HG02885 (cell line): ENCODE data around the gene PIM3.

Experiments used
- ATAC-seq: cut with Tn5 transposase; IDR thresholded peaks from one replicate; pipeline ENCODE4 v1.9.1; 2021; ENCODE audit warnings: mild to moderate bottlenecking; ENCODE audit not compliant: unreplicated experiment, poor library complexity

PIM3 gene

GRCh38 chr22:49965091-49966040, 4.8 kb downstream of the PIM3 start:
- no peak for ATAC-seq

- ATAC-seq, result no peak
Measured at GRCh38 chr22:49966041-49966773, 5.6 kb downstream of the PIM3 start.

DNA sequence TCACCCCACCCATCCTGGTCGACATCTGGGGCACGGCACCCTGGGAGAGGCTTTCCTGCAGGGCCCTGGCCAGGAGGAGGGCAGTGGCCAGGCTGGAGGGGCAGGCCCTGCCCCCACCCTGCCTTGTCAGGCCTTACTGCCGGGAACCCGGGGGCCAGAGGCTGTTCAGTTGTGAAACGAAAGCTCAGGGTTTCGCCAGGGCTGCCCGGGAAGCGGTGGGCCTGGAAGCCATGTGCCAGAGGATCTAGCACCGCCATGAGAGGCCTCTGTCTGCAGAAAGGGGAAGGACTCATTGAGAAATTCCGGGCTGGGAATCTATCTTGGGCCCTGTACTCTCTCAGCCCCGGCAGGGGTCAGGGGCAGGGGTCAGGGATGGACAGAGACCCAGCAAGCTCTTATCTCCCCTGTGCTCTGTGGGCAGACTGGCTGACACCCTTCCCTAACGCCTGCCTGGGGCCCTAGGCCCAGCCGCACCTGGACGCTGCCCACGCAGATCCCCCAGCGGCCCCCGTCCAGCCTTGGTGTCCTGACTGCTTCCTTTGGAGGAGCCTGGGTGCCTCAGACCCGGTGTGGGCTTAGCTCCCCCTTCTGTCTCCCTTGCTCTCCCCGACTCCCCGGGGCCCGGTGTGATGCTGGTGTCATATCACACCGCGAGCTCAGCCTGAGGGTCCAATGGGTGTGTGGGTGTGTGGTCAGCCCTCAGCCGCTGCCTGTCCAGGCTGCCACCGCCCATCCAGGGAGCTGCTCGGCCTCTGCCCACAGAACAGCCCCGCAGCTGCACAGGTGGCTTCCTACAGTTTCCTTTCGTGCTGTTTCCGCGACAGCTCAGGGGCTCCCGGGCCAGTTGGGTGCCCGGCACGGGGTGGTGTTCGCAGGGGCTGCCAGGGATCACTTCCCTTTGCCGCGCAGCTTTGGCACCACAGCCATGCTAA, 6.5 kb downstream of the PIM3 start:
- ATAC-seq, result no peak

GRCh38 chr22:49967706-49968208, 7.2 kb downstream of the PIM3 start:
- ATAC-seq, result no peak

GRCh38 chr22:49968313-49968830, 7.8 kb downstream of the PIM3 start:
- no peak for ATAC-seq

DNA sequence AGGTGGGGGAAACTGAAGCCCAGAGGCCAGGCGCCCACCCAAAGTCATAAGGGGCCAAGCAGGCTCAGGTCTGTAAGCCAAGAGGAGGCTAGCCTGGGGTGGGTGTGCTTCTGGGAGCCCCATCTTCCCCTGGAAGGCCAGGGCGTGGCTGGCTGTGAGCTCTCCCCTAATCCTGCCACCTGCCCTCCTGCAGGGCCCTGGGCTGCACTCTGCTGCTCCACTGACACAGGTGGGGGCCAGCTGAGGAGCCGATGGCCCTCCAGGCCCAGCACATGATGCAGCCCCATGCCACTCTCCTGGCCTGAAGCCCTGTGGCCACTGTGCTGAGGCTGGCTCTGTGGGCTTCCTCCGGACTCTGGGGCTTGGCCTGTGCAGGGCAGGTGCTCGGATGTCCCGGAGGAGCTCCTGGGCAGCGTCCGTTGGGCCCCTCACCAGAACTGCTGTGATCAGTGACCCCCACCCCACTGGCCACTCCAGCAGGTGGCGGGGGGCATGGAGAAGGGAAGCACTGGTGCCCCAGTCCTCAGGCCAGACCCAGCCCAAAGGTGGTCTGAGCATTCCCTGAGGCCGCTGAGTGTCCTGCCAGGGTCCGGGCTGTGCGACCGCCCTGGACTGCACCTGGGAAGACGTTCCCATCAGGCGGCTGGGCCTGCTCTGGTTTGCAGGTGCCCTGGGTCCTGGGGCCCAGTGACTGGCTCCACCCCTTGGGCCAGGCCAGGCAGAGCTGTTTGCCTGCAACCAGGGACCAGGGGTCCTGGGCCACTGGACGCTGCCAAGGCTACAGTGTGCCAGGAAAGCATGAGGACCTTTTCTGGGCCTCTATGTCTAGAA, 8.5 kb downstream of the PIM3 start:
- no peak for ATAC-seq

DNA sequence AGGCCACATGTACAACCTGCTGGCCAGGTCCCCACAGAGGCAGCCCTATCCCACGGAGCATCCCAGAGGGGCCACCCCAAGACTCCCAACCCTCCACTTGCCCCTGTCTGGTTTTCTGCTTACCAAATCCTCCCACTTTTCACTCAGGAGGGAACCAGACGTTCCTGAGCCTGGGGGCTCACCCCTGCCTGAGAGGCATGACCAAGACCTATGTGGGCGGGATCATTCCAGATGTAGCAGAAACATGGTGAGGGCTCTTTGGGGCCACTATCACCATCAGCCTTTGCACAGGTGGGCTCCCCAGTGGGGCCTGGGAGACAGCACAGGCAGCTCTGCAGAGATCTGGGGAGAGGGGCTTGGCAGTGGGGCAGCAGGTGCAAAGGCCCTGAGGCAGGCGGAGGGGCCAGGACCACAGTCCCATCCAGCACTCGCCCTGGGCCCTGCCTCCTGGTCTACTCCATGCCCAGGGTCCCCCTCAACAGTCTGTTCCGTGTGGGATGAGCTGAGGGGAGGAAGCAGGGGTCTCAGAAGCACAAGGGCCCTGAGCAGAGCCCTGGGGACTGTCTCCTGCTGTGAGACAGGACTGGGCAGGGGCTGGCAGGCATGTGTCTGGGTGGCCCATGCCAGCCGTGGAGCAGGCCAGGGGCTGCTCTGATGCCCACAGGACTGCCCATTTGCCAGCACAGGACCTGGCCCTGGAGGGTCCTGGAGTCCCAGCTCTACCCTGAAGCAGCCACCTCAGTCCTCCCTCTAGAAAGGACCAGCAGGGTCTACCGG, 9.4 kb downstream of the PIM3 start:
- ATAC-seq, result no peak

GRCh38 chr22:49970528-49971231, 10.1 kb downstream of the PIM3 start:
- ATAC-seq, result peak; percentile 63

DNA sequence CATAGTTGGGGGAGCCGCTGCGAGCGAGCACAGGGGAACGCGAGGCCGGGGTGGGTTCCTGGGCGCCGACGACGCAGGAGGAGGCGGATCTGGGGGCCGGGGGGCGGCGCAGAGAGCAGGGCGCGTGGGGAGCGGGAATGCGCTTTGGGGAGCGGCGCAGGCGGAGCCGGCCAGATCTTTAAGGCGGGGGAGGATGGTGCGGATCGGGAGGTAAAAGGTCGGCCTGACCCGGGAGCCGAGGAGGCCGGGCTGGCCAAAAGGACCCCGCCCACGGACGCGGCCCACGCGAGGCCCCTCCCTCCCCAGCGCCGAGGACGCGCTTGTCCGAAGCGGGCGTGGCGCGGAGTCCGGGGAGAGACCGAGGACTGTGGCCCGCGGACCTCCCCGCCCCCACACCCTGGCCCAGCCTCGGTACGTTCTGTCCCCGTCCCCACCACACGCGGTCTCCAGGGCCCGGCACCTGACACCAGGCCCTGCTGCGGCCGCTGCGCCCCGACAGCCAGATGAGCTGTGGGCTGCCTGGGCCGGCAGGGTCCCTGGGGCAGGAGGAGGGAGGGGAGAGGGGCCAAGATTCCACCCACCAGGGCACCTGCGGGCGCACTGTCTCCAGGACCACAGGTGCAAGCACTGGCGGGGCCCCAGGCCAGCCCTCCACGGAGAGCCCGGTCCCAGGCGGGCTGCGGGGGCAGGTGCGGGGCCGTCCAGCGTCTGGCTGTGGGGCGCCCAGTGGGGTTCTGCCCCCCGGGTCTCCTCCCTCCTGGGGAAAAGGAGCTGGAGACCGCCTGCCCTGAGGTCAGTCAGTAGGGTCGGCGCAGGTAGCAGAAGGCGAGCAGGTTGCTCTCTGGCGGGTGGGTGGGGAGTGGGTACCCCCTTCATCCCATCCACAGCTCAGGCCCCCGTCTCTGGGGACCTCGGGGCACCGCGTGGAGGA, 10.9 kb downstream of the PIM3 start:
- peak; percentile 33 for ATAC-seq

- ATAC-seq, result no peak
Measured at GRCh38 chr22:49972163-49973017, 11.8 kb downstream of the PIM3 start.

DNA sequence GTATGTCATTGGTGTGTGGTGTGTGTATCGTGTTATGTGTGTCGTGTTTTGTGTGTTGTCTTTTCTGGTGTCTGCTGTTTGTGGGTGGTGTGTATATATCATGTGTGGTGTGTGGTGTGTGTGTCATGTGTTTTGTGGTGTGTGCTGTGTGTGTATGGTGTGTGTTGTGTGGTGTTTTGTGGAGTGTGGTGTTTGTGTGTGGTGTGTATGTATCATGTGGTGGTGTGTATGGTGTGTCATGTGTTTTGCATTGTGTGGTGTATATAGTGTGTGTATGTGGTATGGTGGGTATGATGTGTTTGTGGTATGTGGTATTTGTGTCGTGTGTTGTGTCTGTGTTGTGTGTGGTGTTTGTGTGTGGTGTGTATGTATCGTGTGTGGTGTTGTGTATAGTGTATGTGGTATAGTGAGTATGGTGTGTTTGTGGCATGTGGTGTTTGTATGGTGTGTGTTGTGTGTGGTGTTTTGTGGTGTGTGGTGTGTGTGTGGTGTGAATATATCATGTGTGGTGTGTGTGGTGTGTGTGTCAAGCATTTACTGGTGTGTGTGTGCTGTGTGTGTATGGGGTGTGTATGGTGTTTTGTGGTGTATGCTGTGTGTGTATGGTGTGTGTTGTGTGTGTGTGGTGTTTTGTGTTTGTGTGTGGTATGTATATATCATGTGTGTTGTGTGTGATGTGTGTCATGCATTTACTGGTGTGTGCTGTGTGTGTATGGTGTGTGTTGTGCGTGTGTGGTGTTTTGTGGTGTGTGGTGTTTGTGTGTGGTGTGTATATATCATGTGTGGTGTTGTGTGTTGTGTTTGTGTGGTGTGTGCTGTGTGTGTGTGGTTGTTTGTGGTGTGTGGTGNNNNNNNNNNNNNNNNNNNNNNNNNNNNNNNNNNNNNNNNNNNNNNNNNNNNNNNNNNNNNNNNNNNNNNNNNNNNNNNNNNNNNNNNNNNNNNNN, 12.7 kb downstream of the PIM3 start:
- ATAC-seq, result no peak

DNA sequence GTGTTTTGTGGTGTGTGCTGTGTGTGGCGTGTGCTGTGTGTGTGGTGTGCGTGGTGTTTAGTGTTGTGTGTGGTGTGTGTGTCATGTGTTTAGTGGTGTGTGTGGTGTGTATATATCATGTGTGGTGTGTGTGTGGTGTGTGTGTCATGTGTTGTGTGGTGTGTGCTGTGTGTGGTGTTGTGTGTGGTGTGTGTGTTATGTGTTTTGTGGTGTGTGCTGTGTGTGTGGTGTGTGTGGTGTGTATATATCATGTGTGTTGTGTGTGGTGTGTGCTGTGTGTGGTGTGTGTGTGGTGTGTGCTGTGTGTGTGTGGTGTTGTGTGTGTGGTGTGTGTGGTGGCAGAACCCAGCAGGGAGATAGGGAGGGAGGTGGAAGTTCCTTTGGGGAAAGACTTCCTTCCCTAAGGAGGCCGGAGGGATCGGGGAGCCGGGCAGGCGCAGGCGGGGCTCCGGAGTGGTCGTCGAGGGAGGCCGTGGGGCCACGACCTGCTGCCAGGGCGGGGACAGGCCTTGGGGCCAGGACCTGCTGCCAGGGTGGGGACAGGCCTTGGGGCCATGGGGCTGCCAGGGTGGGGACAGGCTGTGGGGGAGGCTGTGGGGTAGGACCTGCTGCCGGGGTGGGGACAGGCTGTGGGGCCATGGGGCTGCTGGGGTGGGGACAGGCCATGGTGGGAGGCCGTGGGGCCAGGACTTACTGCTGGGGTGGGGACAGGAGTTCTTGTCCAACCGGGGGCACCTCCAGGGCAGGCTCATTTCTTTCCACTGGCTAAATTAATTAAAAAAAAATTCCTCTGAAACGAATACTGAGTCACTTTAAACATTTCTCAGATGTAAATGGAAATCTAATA, 15.2 kb downstream of the PIM3 start:
- ATAC-seq, result no peak

DNA sequence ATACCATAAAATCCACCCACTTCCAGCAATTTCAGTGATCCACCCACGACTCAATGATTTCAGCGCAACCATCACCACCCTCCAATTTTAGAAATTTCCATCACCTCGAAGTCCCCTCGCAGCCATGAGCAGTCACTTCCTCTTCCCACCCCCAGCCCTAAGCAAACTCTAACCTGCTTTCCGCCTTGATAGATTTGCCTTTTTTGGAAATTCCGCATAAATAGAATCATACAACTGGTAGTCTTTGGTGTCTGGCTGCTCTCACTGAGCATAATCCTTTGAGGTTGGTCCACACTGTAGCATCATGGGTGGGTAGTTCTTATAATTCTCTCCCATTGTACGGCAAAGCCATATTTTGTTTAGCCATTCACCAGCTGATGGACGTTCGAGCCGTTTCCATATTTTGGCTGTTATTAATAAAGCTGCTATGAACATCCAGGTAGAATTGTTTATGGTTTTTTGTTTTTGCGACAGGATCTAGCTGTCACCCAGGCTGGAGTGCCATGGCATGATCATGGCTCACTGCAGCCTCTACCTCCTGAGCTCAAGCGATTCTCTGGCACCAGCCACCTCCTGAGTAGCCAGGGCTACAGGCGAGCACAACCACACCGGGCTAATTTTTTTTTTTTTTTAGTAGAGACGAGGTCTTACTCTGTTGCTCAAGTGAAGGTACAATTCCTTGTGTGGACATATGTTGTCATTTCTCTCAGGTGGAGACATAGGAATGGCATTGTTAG, 16.0 kb downstream of the PIM3 start:
- ATAC-seq, result no peak
